Measurements from ENCODE around the gene AXDND1. TPM values are rescaled to one million over a fixed set of nuclear protein-coding genes. Genes with fewer than 3 reads are reported as not detected.

AXDND1 gene
- total RNA-seq, 1 experiment from 2014 or later, result 0.48 TPM

- H3K27ac Mint-ChIP-seq, result no peak overlapping the region
- H3K14ac ChIP-seq (ENCODE audit: insufficient read depth, low read length), result no peak overlapping the region
- H3K4me1 ChIP-seq (ENCODE audit: insufficient read depth, low read length), result no peaks in the 10 kb centered on the region
- H2AFZ ChIP-seq (ENCODE audit: low read length), result no peak overlapping the region
- no peaks in the 10 kb centered on the region for H3K79me1 ChIP-seq (ENCODE audit: insufficient read depth, low read depth, low read length, poor library complexity, severe bottlenecking)
- H3K27me3 Mint-ChIP-seq (ENCODE audit: low read depth), result no peaks in the 10 kb centered on the region
- H3K9ac ChIP-seq (ENCODE audit: extremely low read depth, insufficient read length, low read length), result no peak overlapping the region
- no peaks in the 10 kb centered on the region for H3K9me3 ChIP-seq (ENCODE audit: control insufficient read depth, low read depth, low read length)
- H3K4ac ChIP-seq (ENCODE audit: low read depth, low read length), result no peak overlapping the region
- no peak overlapping the region for H4K91ac ChIP-seq (ENCODE audit: insufficient read length, low read depth, low read length)
- no peak overlapping the region for H4K8ac ChIP-seq (replicated peaks; ENCODE audit: insufficient read length, low read depth, low read length)
- H2BK5ac ChIP-seq (ENCODE audit: insufficient read length, low read length), result no peak overlapping the region
- H3K18ac ChIP-seq (ENCODE audit: insufficient read length, low read depth, low read length), result no peak overlapping the region
- H2BK12ac ChIP-seq (ENCODE audit: insufficient read length, low read depth, low read length), result no peak overlapping the region
- DNase-seq, result no peak
- no peak overlapping the region for H2BK120ac ChIP-seq (ENCODE audit: low read depth, low read length, poor library complexity, severe bottlenecking)
- H3K23me2 ChIP-seq (ENCODE audit: insufficient read length, low read depth, low read length, poor library complexity, severe bottlenecking), result no peaks in the 10 kb centered on the region
- H2BK20ac ChIP-seq (ENCODE audit: low read depth, low read length, poor library complexity, severe bottlenecking), result no peak overlapping the region
- H3T11ph ChIP-seq (ENCODE audit: low read length), result no peak overlapping the region
- peaks cover 0 to 5% (median 0%) of the 10 kb centered on the region in 3 experiments; a peak in 1 of 7 replicates for H3K36me3 Mint-ChIP-seq (ENCODE audit: insufficient read depth in 1 of 3, low read depth in 3 of 3)
- H3K4me2 ChIP-seq (ENCODE audit: insufficient read depth, insufficient read length, low read length), result no peak overlapping the region
- H3K79me2 ChIP-seq (ENCODE audit: insufficient read depth, low read length), result no peaks in the 10 kb centered on the region
- H3K9me3 Mint-ChIP-seq, result no peaks in the 10 kb centered on the region
- H3K56ac ChIP-seq (ENCODE audit: insufficient read length, low read depth, low read length), result no peak overlapping the region
- peaks cover 9 to 10% of the 10 kb centered on the region in 2 experiments; a peak in 3 of 4 replicates for H3K4me1 Mint-ChIP-seq
- no peaks in the 10 kb centered on the region for H4K20me1 ChIP-seq (ENCODE audit: control insufficient read depth, insufficient read depth, insufficient read length)
- TF ChIP-seq CTCF (conservative IDR thresholded peaks at IDR 0.05), result no peak
- H4K5ac ChIP-seq (ENCODE audit: insufficient read length, low read depth, low read length), result no peak overlapping the region
- no peak overlapping the region for H3K4me3 Mint-ChIP-seq
- no peaks in the 10 kb centered on the region for H3K27me3 ChIP-seq (ENCODE audit: insufficient read depth, low read length)
- H2BK15ac ChIP-seq (ENCODE audit: low read depth, low read length), result no peak overlapping the region
- H3K23ac ChIP-seq (ENCODE audit: insufficient read length, low read depth, low read length), result no peak overlapping the region
- H3K27ac ChIP-seq (ENCODE audit: insufficient read length, low read depth, low read length), result no peak overlapping the region
- no peak overlapping the region for H2AK5ac ChIP-seq (ENCODE audit: insufficient read length, low read length)
- no CpG with 5 or more reads among the region's 5 CpGs for WGBS (ENCODE audit: extremely low coverage, insufficient read length, low lambda C conversion rate)
These were observed 47.3 kb upstream of the AXDND1 start for GRCh38 chr1:179318491-179318890.
